ENCODE measurements around the gene RNFT2. TPM values are rescaled to one million over a fixed set of nuclear protein-coding genes. Genes with fewer than 3 reads are reported as not detected.

The RNFT2 gene
- total RNA-seq, 1 donor: 2.3 TPM

GRCh38 chr12:116887244-116887643 is 149.1 kb downstream of the RNFT2 start:
- H3K4me3 ChIP-seq (ENCODE audit: low read depth, low read length): no peak overlapping the region
- DNase-seq (ENCODE audit: low read depth): no peak
- TF ChIP-seq CTCF (IDR thresholded peaks at IDR 0.05; ENCODE audit: insufficient read depth, low read length): no peak

GRCh38 chr12:116887897-116888296 is 149.8 kb downstream of the RNFT2 start:
- no peak for DNase-seq (ENCODE audit: low read depth)
- TF ChIP-seq CTCF (IDR thresholded peaks at IDR 0.05; ENCODE audit: insufficient read depth, low read length): no peak
- H3K4me3 ChIP-seq (ENCODE audit: low read depth, low read length): no peak overlapping the region

GRCh38 chr12:116890330-116890729 is 152.2 kb downstream of the RNFT2 start:
- DNase-seq (ENCODE audit: low read depth): no peak
- no peak for TF ChIP-seq CTCF (IDR thresholded peaks at IDR 0.05; ENCODE audit: insufficient read depth, low read length)

GRCh38 chr12:116891019-116891418 is 152.9 kb downstream of the RNFT2 start:
- TF ChIP-seq CTCF (IDR thresholded peaks at IDR 0.05; ENCODE audit: insufficient read depth, low read length): no peak
- no peak overlapping the region for H3K4me3 ChIP-seq (ENCODE audit: low read depth, low read length)
- no peak for DNase-seq (ENCODE audit: low read depth)

More at GRCh38 chr12:116890330-116890729, 152.2 kb downstream of the RNFT2 start:
- H3K4me3 ChIP-seq (ENCODE audit: low read depth, low read length): no peak overlapping the region

- TF ChIP-seq CTCF (IDR thresholded peaks at IDR 0.05; ENCODE audit: insufficient read depth, low read length): no peak
- H3K4me3 ChIP-seq (ENCODE audit: low read depth, low read length): no peak overlapping the region
- DNase-seq (ENCODE audit: low read depth): no peak
Measured at GRCh38 chr12:116892349-116893140, 154.4 kb downstream of the RNFT2 start.

GRCh38 chr12:116894913-116895312 is 156.8 kb downstream of the RNFT2 start:
- TF ChIP-seq CTCF (IDR thresholded peaks at IDR 0.05; ENCODE audit: insufficient read depth, low read length): no peak
- H3K4me3 ChIP-seq (ENCODE audit: low read depth, low read length): no peak overlapping the region

More at GRCh38 chr12:116894913-116895312, 156.8 kb downstream of the RNFT2 start:
- DNase-seq (ENCODE audit: low read depth): no peak
